HL-60/S4 treated with retinoic acid at 250 ng/mL for 4 days and 3 days (cell line): ENCODE measurements around the gene TMX2.
"Not testable (repeated sequence)": the region's sequence is repeated elsewhere in the genome, so short reads cannot be mapped to it uniquely, and the experiment has no call there.

Experiments used
- in situ Hi-C: fragments of 300-500 bp; cut with MboI; formaldehyde crosslinking; loops from 2 replicates; pipeline ENCODE4 v1.7.0; 2022; ENCODE audit warnings: low sequenced_read_pairs

TMX2 gene

GRCh38 chr11:57712256-57713150 lies at the start of gene TMX2:
TSS of gene TMX2 (plus strand) at chr11:57712593. CDS start at chr11:57712619, 26 bp downstream.
- in situ Hi-C loops, result no loop called here

GRCh38 chr11:57662893-57663292 lies 49.5 kb upstream of the TMX2 start:
- in situ Hi-C loops, result no loop called here

- in situ Hi-C loops, result no loop called here
Measured at GRCh38 chr11:57663975-57664374, 48.4 kb upstream of the TMX2 start.

GRCh38 chr11:57667117-57667735 lies 45.2 kb upstream of the TMX2 start:
- in situ Hi-C loops, result no loop called here

- in situ Hi-C loops, result no loop called here
Measured at GRCh38 chr11:57667736-57668433, 44.5 kb upstream of the TMX2 start, which contains the start of gene ZDHHC5. TSS of gene ZDHHC5 (plus strand) at chr11:57668114. CDS start at chr11:57673091, 4,977 bp downstream.

- in situ Hi-C loops, result no loop called here
Measured at GRCh38 chr11:57668434-57668782, 44.0 kb upstream of the TMX2 start.

- in situ Hi-C loops, result no loop called here
Measured at GRCh38 chr11:57674251-57674650, 38.1 kb upstream of the TMX2 start.

GRCh38 chr11:57675176-57675941 lies 37.0 kb upstream of the TMX2 start:
- in situ Hi-C loops, result no loop called here

- in situ Hi-C loops, result no loop called here
Measured at GRCh38 chr11:57679396-57679795, 33.0 kb upstream of the TMX2 start.

GRCh38 chr11:57680552-57680874 lies 31.9 kb upstream of the TMX2 start:
- in situ Hi-C loops, result no loop called here

GRCh38 chr11:57681168-57681567 lies 31.2 kb upstream of the TMX2 start:
- in situ Hi-C loops, result no loop called here

GRCh38 chr11:57690474-57690873 lies 21.9 kb upstream of the TMX2 start:
- in situ Hi-C loops, result not testable (repeated sequence)

- in situ Hi-C loops, result no loop called here
Measured at GRCh38 chr11:57698843-57699365, 13.5 kb upstream of the TMX2 start.

- in situ Hi-C loops, result no loop called here
Measured at GRCh38 chr11:57699813-57700212, 12.6 kb upstream of the TMX2 start.

- in situ Hi-C loops, result no loop called here
Measured at GRCh38 chr11:57700425-57700824, 12.0 kb upstream of the TMX2 start.

GRCh38 chr11:57703341-57703740 lies 9.1 kb upstream of the TMX2 start:
- in situ Hi-C loops, result no loop called here

- in situ Hi-C loops, result no loop called here
Measured at GRCh38 chr11:57704932-57705331, 7.5 kb upstream of the TMX2 start.

- in situ Hi-C loops, result not testable (repeated sequence)
Measured at GRCh38 chr11:57705432-57705831, 7.0 kb upstream of the TMX2 start.

GRCh38 chr11:57709802-57710367 lies 2.5 kb upstream of the TMX2 start:
- in situ Hi-C loops, result no loop called here
